H1 (cell line): Measurements from ENCODE around the gene DDC. TPM values are rescaled to one million over a fixed set of nuclear protein-coding genes. Genes with fewer than 3 reads are reported as not detected.

Experiments
- ASH2L ChIP-seq: fragments of 200-600, 300-600 bp; sonication (generic); IDR thresholded peaks from one replicate; pipeline ENCODE4 v1.7.1; 2017; ENCODE audit warnings: low read length
- BACH1 ChIP-seq: IDR thresholded peaks from 2 replicates; pipeline ENCODE4 v1.6.1; 2012; ENCODE audit warnings: low read length, improper control_type of control experiment
- CEBPB ChIP-seq: IDR thresholded peaks from 2 replicates; pipeline ENCODE4 v1.6.1; 2012; ENCODE audit warnings: low read depth, low read length
- CHD2 ChIP-seq: IDR thresholded peaks from 2 replicates; pipeline ENCODE4 v1.6.1; 2012; ENCODE audit warnings: low read length, improper control_type of control experiment
- CREB1 ChIP-seq: IDR thresholded peaks from 2 replicates; pipeline ENCODE4 v1.6.1; 2012; ENCODE audit warnings: inconsistent platforms
- CTBP2 ChIP-seq: IDR thresholded peaks from 2 replicates; pipeline ENCODE4 v1.7.0; 2011; ENCODE audit warnings: borderline replicate concordance, mild to moderate bottlenecking, moderate library complexity, mixed read lengths, low read length; ENCODE audit not compliant: insufficient read depth, insufficient read length
- CTCF ChIP-seq, 3 experiments: IDR thresholded peaks; 1 replicate in 2 of 3; 2 replicates in 1 of 3; pipeline versions ENCODE4 v1.5.1 to v1.6.1; 2011; ENCODE audit warnings: low read length in 3 of 3, mild to moderate bottlenecking in 3 of 3, inconsistent platforms in 2 of 3, low read depth in 1 of 3, moderate library complexity in 1 of 3; ENCODE audit not compliant: insufficient read depth in 1 of 3; ENCODE audit errors: control extremely low read depth in 1 of 3
- HDAC6 ChIP-seq: IDR thresholded peaks from one replicate; pipeline ENCODE4 v1.7.1; 2012; ENCODE audit warnings: low read depth, mild to moderate bottlenecking, inconsistent platforms, low read length, moderate library complexity
- JUND ChIP-seq: IDR thresholded peaks from 2 replicates; pipeline ENCODE4 v1.6.1; 2011; ENCODE audit warnings: mild to moderate bottlenecking, improper control_type of control experiment, low read length
- KDM4A ChIP-seq: IDR thresholded peaks from one replicate; pipeline ENCODE4 v1.7.1; 2012; ENCODE audit warnings: low read depth, mild to moderate bottlenecking, moderate library complexity, low read length, inconsistent platforms; ENCODE audit not compliant: severe bottlenecking
- NANOG ChIP-seq: IDR thresholded peaks from 2 replicates; pipeline ENCODE4 v1.6.1; 2011; ENCODE audit warnings: low read length, low read depth, mild to moderate bottlenecking, inconsistent platforms; ENCODE audit not compliant: insufficient read depth, poor library complexity, severe bottlenecking
- PHF8 ChIP-seq: fragments of 200-600 bp; sonication (generic); conservative IDR thresholded peaks from 2 replicates; pipeline ENCODE4 v1.7.1; 2012; ENCODE audit warnings: low read depth, mild to moderate bottlenecking, inconsistent platforms, low read length, moderate library complexity
- POLR2A ChIP-seq, 2 experiments: IDR thresholded peaks; 1 replicate in 1 of 2; 2 replicates in 1 of 2; pipeline ENCODE4 v1.6.1; 2011; ENCODE audit warnings: low read depth in 2 of 2, low read length in 2 of 2, mild to moderate bottlenecking in 2 of 2; ENCODE audit errors: control extremely low read depth in 1 of 2
- POLR2AphosphoS5 ChIP-seq: IDR thresholded peaks from 2 replicates; pipeline ENCODE4 v1.6.1; 2011; ENCODE audit warnings: low read depth, low read length
- RBBP5 ChIP-seq: IDR thresholded peaks from 2 replicates; pipeline ENCODE4 v1.7.1; 2012; ENCODE audit warnings: low read depth, mild to moderate bottlenecking, inconsistent platforms, low read length, moderate library complexity, borderline replicate concordance
- SP1 ChIP-seq: IDR thresholded peaks from 2 replicates; pipeline ENCODE4 v1.6.1; 2011; ENCODE audit warnings: low read depth, low read length
- SP4 ChIP-seq: IDR thresholded peaks from 2 replicates; pipeline ENCODE4 v1.6.1; 2012; ENCODE audit warnings: low read length, inconsistent platforms
- SUZ12 ChIP-seq: fragments of 200-600 bp; sonication (generic); IDR thresholded peaks from 2 replicates; pipeline ENCODE4 v1.6.1; 2012; ENCODE audit warnings: mild to moderate bottlenecking, inconsistent platforms, low read length, moderate library complexity, mixed read lengths
- TAF7 ChIP-seq: optimal IDR thresholded peaks from 2 replicates; pipeline ENCODE3; 2011; ENCODE audit warnings: low read depth, mild to moderate bottlenecking, inconsistent platforms, low read length, moderate library complexity, borderline replicate concordance
- TBP ChIP-seq: IDR thresholded peaks from 2 replicates; pipeline ENCODE4 v1.6.1; 2011; ENCODE audit warnings: low read depth, low read length, improper control_type of control experiment
- polyA plus RNA-seq, 7 experiments: library from polyadenylated mRNA; depleted of rRNA in 3 of 7; stranded (reverse) in 5 of 7; unstranded in 2 of 7; fragments of >200 nt in 5 of 7; fragments of 200-250 nt in 2 of 7; gene quantifications; 1 replicate in 5 of 7; 2 replicates in 1 of 7; 4 replicates in 1 of 7; pipeline versions ENCODE4 v1.2.1 to v1.2.3, GENCODE V29; 2011 to 2013; ENCODE audit warnings: missing spikeins in 2 of 7, mixed read lengths in 2 of 7
- total RNA-seq: library from RNA; stranded (reverse); fragmentation: NEBNext Ultra II Directional; extraction: Animal tissue kit (Norgen Biotek cat#: 25700); gene quantifications from 2 replicates; pipeline ENCODE4 v1.2.1, GENCODE V29; 2021
- TF ChIP-seq, protein P1 (sequence below): IDR thresholded peaks from 2 replicates; pipeline ENCODE4 v1.6.1; 2012; ENCODE audit warnings: inconsistent platforms
- TF ChIP-seq, protein P2 (sequence below): IDR thresholded peaks from 2 replicates; pipeline ENCODE4 v1.6.1; 2011; ENCODE audit warnings: low read length, improper control_type of control experiment

DDC gene
- total and polyA plus RNA-seq, 2 of the 8 experiments (the other 6 are each of a cell fraction or from before 2014, with no cell fraction given) = 0.05 TPM; not detected in 1

- TF ChIP-seq, protein P1, sequence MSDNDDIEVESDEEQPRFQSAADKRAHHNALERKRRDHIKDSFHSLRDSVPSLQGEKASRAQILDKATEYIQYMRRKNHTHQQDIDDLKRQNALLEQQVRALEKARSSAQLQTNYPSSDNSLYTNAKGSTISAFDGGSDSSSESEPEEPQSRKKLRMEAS = peak; percentile 37; the same call in 1 of the 2 replicates
- peak; percentile 55 for TF ChIP-seq ASH2L
- TF ChIP-seq SUZ12 = no peak
- no peak for TF ChIP-seq CHD2
- TF ChIP-seq NANOG = no peak
- TF ChIP-seq SP4 = no peak
- TF ChIP-seq, protein P2, sequence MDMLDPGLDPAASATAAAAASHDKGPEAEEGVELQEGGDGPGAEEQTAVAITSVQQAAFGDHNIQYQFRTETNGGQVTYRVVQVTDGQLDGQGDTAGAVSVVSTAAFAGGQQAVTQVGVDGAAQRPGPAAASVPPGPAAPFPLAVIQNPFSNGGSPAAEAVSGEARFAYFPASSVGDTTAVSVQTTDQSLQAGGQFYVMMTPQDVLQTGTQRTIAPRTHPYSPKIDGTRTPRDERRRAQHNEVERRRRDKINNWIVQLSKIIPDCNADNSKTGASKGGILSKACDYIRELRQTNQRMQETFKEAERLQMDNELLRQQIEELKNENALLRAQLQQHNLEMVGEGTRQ = no peak
- no peak for TF ChIP-seq TBP
- no peak for TF ChIP-seq POLR2A (IDR thresholded peaks at IDR 0.05; ENCODE audit: control extremely low read depth in 1 of 2, low read depth in 2 of 2, low read length in 2 of 2)
- TF ChIP-seq RBBP5 = no peak
- no peak for TF ChIP-seq POLR2AphosphoS5
- TF ChIP-seq JUND = peak; percentile 94
- TF ChIP-seq CTBP2 = no peak
- TF ChIP-seq KDM4A = no peak
- no peak for TF ChIP-seq HDAC6
- no peak for TF ChIP-seq CEBPB
- no peak for TF ChIP-seq CTCF (IDR thresholded peaks at IDR 0.05; ENCODE audit: control extremely low read depth in 1 of 3, insufficient read depth in 1 of 3, low read depth in 1 of 3, low read length in 3 of 3)
- no peak for TF ChIP-seq CREB1
- no peak for TF ChIP-seq BACH1
- TF ChIP-seq TAF7 = no peak
- 0 out of 2 replicates have a peak, but pooled peaks have one; percentile 13 for TF ChIP-seq SP1
- no peak for TF ChIP-seq PHF8
- TF ChIP-seq, all 59 proteins: peak for 7
Observed at GRCh38 chr7:50531401-50531911, 33.7 kb downstream of the DDC start (continued).
